Brain microvascular endothelial cell (primary cell): ENCODE data around the gene ZNF578.
"Not testable (repeated sequence)": the region's sequence is repeated elsewhere in the genome, so short reads cannot be mapped to it uniquely, and the experiment has no call there.

Experiments used
- DNase-seq: peaks from one replicate; pipeline ENCODE4 v3.0.0-alpha.2; 2020
- H3K27ac ChIP-seq: fragments of 250-450 bp; sonication (Bioruptor Pico); 2 replicates; pipeline ENCODE4 v1.5.1; 2020; ENCODE audit warnings: mild to moderate bottlenecking, moderate library complexity
- H3K27me3 ChIP-seq: fragments of 250-450 bp; sonication (Bioruptor Pico); replicated peaks from 2 replicates; pipeline ENCODE4 v1.5.1; 2020; ENCODE audit warnings: mild to moderate bottlenecking
- H3K36me3 ChIP-seq: fragments of 250-450 bp; sonication (Bioruptor Pico); replicated peaks from 2 replicates; pipeline ENCODE4 v1.5.1; 2020; ENCODE audit warnings: mild to moderate bottlenecking
- H3K4me3 ChIP-seq: 2 replicates; pipeline ENCODE4 v1.5.1; 2011; ENCODE audit warnings: low read depth, mild to moderate bottlenecking, control low read depth, low read length, moderate library complexity
- in situ Hi-C: cut with HindIII; loops from 2 replicates; pipeline ENCODE4 v1.10.0; 2017; ENCODE audit warnings: low sequenced_read_pairs, low pct_ligation_motif_present
- TF ChIP-seq, protein P1 (sequence below): IDR thresholded peaks from 2 replicates; pipeline ENCODE4 v1.5.1; 2011; ENCODE audit warnings: low read depth, mild to moderate bottlenecking, moderate library complexity, low read length, control low read depth, inconsistent platforms; ENCODE audit errors: missing control alignments

ZNF578 gene

DNA sequence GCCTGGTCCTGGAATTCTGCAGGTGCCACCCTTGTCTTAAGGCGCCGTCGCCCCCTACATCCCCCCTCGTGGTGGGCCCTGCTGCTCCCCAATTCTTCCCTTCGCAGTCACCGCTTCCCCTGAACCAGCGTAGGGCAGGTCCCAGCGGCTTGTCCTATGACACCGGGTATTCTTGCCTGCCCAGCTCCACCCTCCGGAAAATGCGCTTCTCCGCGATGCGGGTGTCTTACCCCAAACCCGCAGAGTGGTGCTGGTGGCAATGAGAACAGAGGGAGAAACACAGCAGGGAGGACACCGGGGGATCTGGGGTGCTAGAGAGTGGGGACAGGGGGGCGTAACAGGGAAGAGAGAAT is 83.1 kb downstream of the ZNF578 start:
- no peaks in the 10 kb centered on the region for H3K27me3 ChIP-seq
- no peaks in the 10 kb centered on the region for H3K36me3 ChIP-seq
- TF ChIP-seq, protein P1, sequence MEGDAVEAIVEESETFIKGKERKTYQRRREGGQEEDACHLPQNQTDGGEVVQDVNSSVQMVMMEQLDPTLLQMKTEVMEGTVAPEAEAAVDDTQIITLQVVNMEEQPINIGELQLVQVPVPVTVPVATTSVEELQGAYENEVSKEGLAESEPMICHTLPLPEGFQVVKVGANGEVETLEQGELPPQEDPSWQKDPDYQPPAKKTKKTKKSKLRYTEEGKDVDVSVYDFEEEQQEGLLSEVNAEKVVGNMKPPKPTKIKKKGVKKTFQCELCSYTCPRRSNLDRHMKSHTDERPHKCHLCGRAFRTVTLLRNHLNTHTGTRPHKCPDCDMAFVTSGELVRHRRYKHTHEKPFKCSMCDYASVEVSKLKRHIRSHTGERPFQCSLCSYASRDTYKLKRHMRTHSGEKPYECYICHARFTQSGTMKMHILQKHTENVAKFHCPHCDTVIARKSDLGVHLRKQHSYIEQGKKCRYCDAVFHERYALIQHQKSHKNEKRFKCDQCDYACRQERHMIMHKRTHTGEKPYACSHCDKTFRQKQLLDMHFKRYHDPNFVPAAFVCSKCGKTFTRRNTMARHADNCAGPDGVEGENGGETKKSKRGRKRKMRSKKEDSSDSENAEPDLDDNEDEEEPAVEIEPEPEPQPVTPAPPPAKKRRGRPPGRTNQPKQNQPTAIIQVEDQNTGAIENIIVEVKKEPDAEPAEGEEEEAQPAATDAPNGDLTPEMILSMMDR, result no peak
- DNase-seq, result no peak
- no peak overlapping the region for H3K27ac ChIP-seq
- in situ Hi-C loops, result no loop called here
- H3K4me3 ChIP-seq, result peak overlapping the region; percentile 67

DNA sequence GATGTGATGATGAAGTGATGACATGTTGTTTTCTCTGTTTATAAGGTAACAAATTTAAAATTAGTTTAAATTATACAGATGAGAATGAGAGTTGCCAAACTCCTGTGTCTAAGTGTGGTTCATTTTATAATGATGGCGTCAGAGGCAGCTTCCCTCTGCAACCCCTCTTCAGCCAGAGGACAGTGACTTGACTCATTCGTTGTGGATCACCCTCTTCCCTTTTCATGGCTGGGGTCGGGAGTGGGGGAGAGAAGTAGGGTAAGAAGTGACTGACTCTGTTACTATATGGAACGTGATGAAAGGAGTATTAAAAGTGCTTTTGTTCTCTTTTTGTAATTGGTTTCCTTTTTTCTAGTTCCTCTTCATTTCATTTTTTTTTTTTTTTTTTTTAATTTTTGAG is 85.5 kb downstream of the ZNF578 start:
- H3K4me3 ChIP-seq, DNase-seq, H3K27ac ChIP-seq, in situ Hi-C loops, H3K36me3 ChIP-seq, H3K27me3 ChIP-seq: not testable (repeated sequence)

DNA sequence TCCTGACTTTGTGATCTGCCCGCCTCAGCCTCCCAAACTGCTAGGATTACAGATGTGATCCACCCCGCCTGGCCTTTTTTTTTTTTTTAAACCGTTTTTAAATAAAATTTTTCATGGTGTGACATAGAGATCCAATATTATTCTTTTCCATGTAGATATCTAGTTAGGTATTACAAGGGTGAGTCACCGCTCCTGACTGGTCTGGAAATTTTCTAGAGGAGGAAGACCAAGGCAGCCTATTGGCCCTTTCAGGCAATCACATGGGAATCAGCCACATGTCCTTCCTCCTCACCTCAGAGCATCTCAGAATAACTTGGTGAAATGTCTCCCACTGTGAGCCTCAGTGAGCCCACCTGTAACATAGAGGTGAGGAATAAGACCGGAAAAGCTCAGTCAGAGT is 87.8 kb downstream of the ZNF578 start:
- in situ Hi-C loops, H3K27ac ChIP-seq, DNase-seq, H3K36me3 ChIP-seq, H3K27me3 ChIP-seq, H3K4me3 ChIP-seq: not testable (repeated sequence)

DNA sequence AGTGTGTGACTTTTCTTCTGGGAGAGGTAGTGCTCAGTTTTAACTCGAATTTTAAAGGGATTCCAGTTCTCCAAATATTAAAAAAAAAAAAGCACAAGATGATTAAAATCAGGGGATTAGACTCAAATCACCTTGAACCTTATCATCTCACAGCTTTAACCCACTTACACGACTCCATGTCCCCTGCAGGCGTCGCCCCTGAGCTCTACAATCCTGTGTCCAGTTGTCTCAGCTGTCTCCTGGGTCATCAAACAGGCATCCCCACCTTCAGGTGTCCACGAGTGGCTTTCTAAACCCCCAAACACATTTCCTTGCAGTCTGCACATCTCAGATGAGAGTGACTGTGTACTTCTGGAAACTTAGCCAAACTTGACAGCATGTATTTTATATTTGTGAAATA is 88.3 kb downstream of the ZNF578 start:
- in situ Hi-C loops, result no loop called here
- Histone ChIP-seq H3K27ac (no peak overlapping the region), H3K27me3 (no peaks in the 10 kb centered on the region), H3K4me3 (no peak overlapping the region), H3K36me3 (peaks cover 9% of the 10 kb centered on the region)
- TF ChIP-seq, protein P1, result no peak
- DNase-seq, result no peak

DNA sequence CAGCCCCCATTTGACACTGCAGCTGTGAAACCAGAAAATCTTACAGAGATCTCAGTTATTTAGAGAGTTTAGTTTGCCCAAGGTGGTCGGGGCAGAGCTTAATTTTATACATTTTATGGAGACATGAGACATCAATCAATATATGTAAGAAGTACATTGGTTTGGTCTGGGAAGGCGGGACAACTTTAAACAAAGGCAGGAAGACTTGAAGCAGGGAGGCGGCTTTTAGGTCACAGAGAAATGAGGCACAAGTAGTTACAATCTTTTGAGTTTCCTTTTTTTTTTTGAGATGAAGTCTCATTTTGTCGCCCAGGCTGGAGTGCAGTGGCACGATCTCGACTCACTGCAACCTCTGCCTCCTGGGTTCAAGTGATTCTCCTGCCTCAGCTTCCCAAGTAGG is 89.2 kb downstream of the ZNF578 start:
- H3K4me3 ChIP-seq, in situ Hi-C loops, H3K36me3 ChIP-seq, DNase-seq, H3K27me3 ChIP-seq, H3K27ac ChIP-seq: not testable (repeated sequence)

DNA sequence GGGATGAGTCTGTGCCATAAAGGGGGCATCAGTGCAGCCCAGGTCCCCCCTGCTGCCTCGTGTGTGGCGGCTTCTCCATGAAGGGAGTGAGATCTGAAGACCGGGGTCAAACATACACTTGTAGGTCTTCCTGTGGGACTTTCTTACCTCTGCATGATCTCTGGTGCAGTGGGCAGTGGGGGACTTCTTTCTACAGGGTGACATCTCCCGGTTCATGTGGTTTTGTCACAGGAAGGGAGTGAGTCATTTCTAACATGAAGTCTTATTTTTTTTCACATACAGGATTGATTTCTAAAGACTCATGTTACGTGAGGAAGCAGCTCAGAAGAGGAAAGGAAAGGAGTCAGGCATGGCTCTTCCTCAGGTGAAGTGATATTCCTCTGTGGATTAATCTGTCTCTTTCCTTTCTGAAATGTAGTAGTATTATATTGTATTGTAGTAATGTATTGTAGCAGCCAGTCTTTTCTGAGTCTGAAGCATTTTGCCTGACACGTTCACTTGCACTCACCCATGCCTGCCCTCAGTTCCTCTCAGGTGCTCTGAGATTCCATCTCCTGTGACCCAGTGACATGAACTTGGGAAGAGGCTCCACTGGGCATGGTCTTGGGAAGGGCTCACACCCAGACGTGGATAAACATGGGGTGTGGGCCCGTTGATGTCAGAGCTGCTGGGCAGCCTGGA is 89.8 kb downstream of the ZNF578 start:
- in situ Hi-C loops, result no loop called here
- Histone ChIP-seq H3K36me3 (peaks cover 9% of the 10 kb centered on the region), H3K4me3 (no peak overlapping the region), H3K27ac (no peak overlapping the region), H3K27me3 (no peaks in the 10 kb centered on the region)
- TF ChIP-seq, protein P1, result no peak
- DNase-seq, result peak; percentile 14

DNA sequence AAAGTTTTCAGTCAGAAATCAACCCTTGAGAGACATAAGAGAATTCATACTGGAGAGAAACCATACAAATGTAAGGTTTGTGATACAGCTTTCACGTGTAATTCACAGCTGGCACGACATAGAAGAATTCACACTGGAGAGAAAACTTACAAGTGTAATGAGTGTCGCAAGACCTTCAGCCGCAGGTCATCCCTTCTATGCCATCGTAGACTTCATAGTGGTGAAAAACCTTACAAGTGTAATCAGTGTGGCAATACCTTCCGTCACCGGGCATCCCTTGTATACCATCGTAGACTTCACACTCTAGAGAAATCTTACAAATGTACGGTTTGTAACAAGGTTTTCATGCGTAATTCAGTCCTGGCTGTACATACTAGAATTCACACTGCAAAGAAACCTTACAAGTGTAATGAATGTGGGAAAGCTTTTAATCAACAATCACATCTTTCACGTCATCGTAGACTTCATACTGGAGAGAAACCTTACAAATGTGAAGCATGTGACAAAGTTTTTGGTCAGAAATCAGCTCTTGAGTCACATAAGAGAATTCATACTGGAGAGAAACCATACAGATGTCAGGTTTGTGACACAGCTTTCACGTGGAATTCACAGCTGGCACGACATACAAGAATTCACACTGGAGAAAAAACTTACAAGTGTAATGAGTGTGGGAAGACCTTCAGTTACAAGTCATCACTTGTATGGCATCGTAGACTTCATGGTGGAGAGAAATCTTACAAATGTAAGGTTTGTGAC is 101.0 kb downstream of the ZNF578 start:
- in situ Hi-C loops, result no loop called here
- TF ChIP-seq, protein P1, result no peak
- Histone ChIP-seq H3K27me3 (no peaks in the 10 kb centered on the region), H3K4me3 (no peak overlapping the region), H3K27ac (no peak overlapping the region), H3K36me3 (peaks cover 33% of the 10 kb centered on the region)
- no peak for DNase-seq
